Stimulated activated CD4-positive, alpha-beta T cell treated with anti-CD3 and anti-CD28 coated beads, Interleukin-4, amount 100 ng/mL, for 1 hour (primary cell): Measurements from ENCODE around the gene MAP1B.
"Not testable (repeated sequence)": the region's sequence is repeated elsewhere in the genome, so short reads cannot be mapped to it uniquely, and the experiment has no call there.

Experiments
- DNase-seq: peaks from one replicate; pipeline ENCODE4 v3.0.0-alpha.2; 2020

The MAP1B gene

GRCh38 chr5:72107131-72107900 lies at the start of gene MAP1B:
TSS of gene MAP1B (plus strand) at chr5:72107475. CDS start at chr5:72107532, 57 bp downstream.
- DNase-seq = no peak

- DNase-seq = no peak
These were observed 49.5 kb upstream of the MAP1B start for GRCh38 chr5:72057816-72058215.

- DNase-seq = no peak
These were observed 44.0 kb upstream of the MAP1B start for GRCh38 chr5:72063219-72063819.

- no peak for DNase-seq
These were observed 42.3 kb upstream of the MAP1B start for GRCh38 chr5:72064801-72065570.

- no peak for DNase-seq
These were observed 41.5 kb upstream of the MAP1B start for GRCh38 chr5:72065751-72066255.

GRCh38 chr5:72066705-72067107 lies 40.6 kb upstream of the MAP1B start:
- no peak for DNase-seq

- no peak for DNase-seq
These were observed 39.4 kb upstream of the MAP1B start for GRCh38 chr5:72067682-72068470.

- no peak for DNase-seq
These were observed 36.7 kb upstream of the MAP1B start for GRCh38 chr5:72070529-72070928.

GRCh38 chr5:72071906-72072305 lies 35.4 kb upstream of the MAP1B start:
- no peak for DNase-seq

GRCh38 chr5:72074251-72074650 lies 33.0 kb upstream of the MAP1B start:
- no peak for DNase-seq

- no peak for DNase-seq
These were observed 31.8 kb upstream of the MAP1B start for GRCh38 chr5:72075461-72075860.

GRCh38 chr5:72076621-72077300 lies 30.5 kb upstream of the MAP1B start:
- no peak for DNase-seq

GRCh38 chr5:72077390-72077789 lies 29.9 kb upstream of the MAP1B start:
- no peak for DNase-seq

GRCh38 chr5:72079288-72079687 lies 28.0 kb upstream of the MAP1B start:
- no peak for DNase-seq

GRCh38 chr5:72082048-72082447 lies 25.2 kb upstream of the MAP1B start:
- DNase-seq = no peak

- no peak for DNase-seq
These were observed 22.4 kb upstream of the MAP1B start for GRCh38 chr5:72084876-72085275.

- DNase-seq = no peak
These were observed 22.0 kb upstream of the MAP1B start for GRCh38 chr5:72085319-72085718.

- not testable (repeated sequence) for DNase-seq
These were observed 17.6 kb upstream of the MAP1B start for GRCh38 chr5:72089713-72090112.

- DNase-seq = no peak
These were observed 15.2 kb upstream of the MAP1B start for GRCh38 chr5:72092074-72092473.

GRCh38 chr5:72093217-72093616 lies 14.1 kb upstream of the MAP1B start:
- no peak for DNase-seq

- no peak for DNase-seq
These were observed 13.5 kb upstream of the MAP1B start for GRCh38 chr5:72093824-72094223.

GRCh38 chr5:72096602-72097188 lies 10.6 kb upstream of the MAP1B start:
- no peak for DNase-seq
